Measurements from ENCODE around the gene CALM1. TPM values are rescaled to one million over a fixed set of nuclear protein-coding genes. Genes with fewer than 3 reads are reported as not detected.
"Not testable (repeated sequence)": the region's sequence is repeated elsewhere in the genome, so short reads cannot be mapped to it uniquely, and the experiment has no call there.

CALM1 gene
- total RNA-seq, 2 experiments from 2014 or later: 859 to 914 TPM

- peaks cover 1% of the 10 kb centered on the region for H3K36me3 Mint-ChIP-seq (ENCODE audit: low read depth)
- ChIA-PET CTCF (interaction anchor here (2.6 kb wide), 1 partner anchor 12 kb away, joined by 9 read pairs; no protein-coding TSS in a partner anchor), POLR2A (no interaction called here)
- peaks cover 27% of the 10 kb centered on the region for H3K4me1 Mint-ChIP-seq
- H3K27me3 Mint-ChIP-seq: no peaks in the 10 kb centered on the region
- H3K9me3 Mint-ChIP-seq: peaks cover 5% of the 10 kb centered on the region
- no peak overlapping the region for H3K4me3 Mint-ChIP-seq
- no peak for DNase-seq
- H3K27ac Mint-ChIP-seq: no peak overlapping the region
Measured at GRCh38 chr14:90387206-90387760, 9.5 kb upstream of the CALM1 start.

- H3K4me1 Mint-ChIP-seq: peaks cover 27% of the 10 kb centered on the region
- ChIA-PET CTCF (no interaction called here), POLR2A (no interaction called here)
- no peaks in the 10 kb centered on the region for H3K27me3 Mint-ChIP-seq
- no peak for DNase-seq
- H3K36me3 Mint-ChIP-seq (ENCODE audit: low read depth): peaks cover 1% of the 10 kb centered on the region
- peaks cover 5% of the 10 kb centered on the region for H3K9me3 Mint-ChIP-seq
- no peak overlapping the region for H3K27ac Mint-ChIP-seq
- H3K4me3 Mint-ChIP-seq: no peak overlapping the region
Measured at GRCh38 chr14:90388437-90388836, 8.4 kb upstream of the CALM1 start.

- Mint-ChIP-seq H3K27me3 (no peaks in the 10 kb centered on the region), H3K4me3 (no peak overlapping the region), H3K36me3 (ENCODE audit: low read depth) (peaks cover 1% of the 10 kb centered on the region), H3K4me1 (peaks cover 26% of the 10 kb centered on the region), H3K27ac (no peak overlapping the region), H3K9me3 (peaks cover 5% of the 10 kb centered on the region)
- CTCF ChIA-PET: no interaction called here
- DNase-seq: no peak
- POLR2A ChIA-PET: no interaction called here
Measured at GRCh38 chr14:90388982-90389381, 7.8 kb upstream of the CALM1 start.

GRCh38 chr14:90393966-90394365 is 2.9 kb upstream of the CALM1 start:
- POLR2A ChIA-PET: no interaction called here
- H3K27ac Mint-ChIP-seq: no peak overlapping the region
- CTCF ChIA-PET: no interaction called here
- peaks cover 8% of the 10 kb centered on the region for H3K36me3 Mint-ChIP-seq (ENCODE audit: low read depth)
- H3K9me3 Mint-ChIP-seq: peaks cover 5% of the 10 kb centered on the region
- no peak overlapping the region for H3K4me3 Mint-ChIP-seq
- DNase-seq: no peak
- peaks cover 7% of the 10 kb centered on the region for H3K4me1 Mint-ChIP-seq
- no peaks in the 10 kb centered on the region for H3K27me3 Mint-ChIP-seq

- H3K27me3 Mint-ChIP-seq: not testable (repeated sequence)
- H3K36me3 Mint-ChIP-seq (ENCODE audit: low read depth): peaks cover 15% of the 10 kb centered on the region
Measured at GRCh38 chr14:90394782-90395181, 2.0 kb upstream of the CALM1 start.

GRCh38 chr14:90397425-90398314 is 841 bp downstream of the CALM1 start:
- Mint-ChIP-seq H3K9me3 (no peaks in the 10 kb centered on the region), H3K27me3 (no peaks in the 10 kb centered on the region), H3K4me1 (peaks cover 38% of the 10 kb centered on the region), H3K4me3 (peak overlapping the region; percentile 83), H3K27ac (peak overlapping the region; percentile 92), H3K36me3 (ENCODE audit: low read depth) (peaks cover 43% of the 10 kb centered on the region)
- ChIA-PET CTCF (interaction anchor here (0.8 to 1.1 kb wide), 2 partner anchors 14 to 15 kb away, joined by 3 to 4 read pairs; no protein-coding TSS in a partner anchor), POLR2A (interaction anchor here (1.0 to 2.6 kb wide), 2 partner anchors 14 to 15 kb away, joined by 10 to 11 read pairs; no protein-coding TSS in a partner anchor)
- peak; percentile 82 for DNase-seq

More at GRCh38 chr14:90394782-90395181, 2.0 kb upstream of the CALM1 start:
- H3K4me1 Mint-ChIP-seq, CTCF ChIA-PET, H3K4me3 Mint-ChIP-seq, H3K9me3 Mint-ChIP-seq, DNase-seq, H3K27ac Mint-ChIP-seq, POLR2A ChIA-PET: not testable (repeated sequence)

GRCh38 chr14:90398315-90398839 is 1.5 kb downstream of the CALM1 start:
- Mint-ChIP-seq H3K9me3 (no peaks in the 10 kb centered on the region), H3K27ac (peak overlapping the region; percentile 99), H3K4me3 (peak overlapping the region; percentile 83), H3K4me1 (peaks cover 43% of the 10 kb centered on the region), H3K36me3 (ENCODE audit: low read depth) (peaks cover 50% of the 10 kb centered on the region), H3K27me3 (no peaks in the 10 kb centered on the region)
- peak; percentile 72 for DNase-seq
- ChIA-PET CTCF (interaction anchor here (2.3 to 2.4 kb wide), 2 partner anchors 10 to 15 kb away, joined by 17 to 26 read pairs; no protein-coding TSS in a partner anchor), POLR2A (no interaction called here)

- H3K36me3 Mint-ChIP-seq (ENCODE audit: low read depth): peaks cover 57% of the 10 kb centered on the region
- DNase-seq: no peak
- no peaks in the 10 kb centered on the region for H3K27me3 Mint-ChIP-seq
- no peaks in the 10 kb centered on the region for H3K9me3 Mint-ChIP-seq
- H3K4me3 Mint-ChIP-seq: peak overlapping the region; percentile 83
- ChIA-PET CTCF (interaction anchor here (0.8 to 2.4 kb wide), 12 partner anchors 8 to 360 kb away, joined by 3 to 26 read pairs (median 6); no protein-coding TSS in a partner anchor), POLR2A (no interaction called here)
- peaks cover 49% of the 10 kb centered on the region for H3K4me1 Mint-ChIP-seq
- H3K27ac Mint-ChIP-seq: peak overlapping the region; percentile 99
Measured at GRCh38 chr14:90398841-90399540, 2.2 kb downstream of the CALM1 start.

GRCh38 chr14:90399541-90400444 is 3.0 kb downstream of the CALM1 start:
- H3K4me3 Mint-ChIP-seq: peak overlapping the region; percentile 83
- H3K27ac Mint-ChIP-seq: peak overlapping the region; percentile 99
- peaks cover 52% of the 10 kb centered on the region for H3K4me1 Mint-ChIP-seq
- DNase-seq: peak; percentile 92
- no peaks in the 10 kb centered on the region for H3K27me3 Mint-ChIP-seq
- H3K9me3 Mint-ChIP-seq: no peaks in the 10 kb centered on the region
- ChIA-PET CTCF (interaction anchor here (0.5 to 2.4 kb wide), 24 partner anchors 9 to 435 kb away, joined by 3 to 26 read pairs (median 4); no protein-coding TSS in a partner anchor), POLR2A (interaction anchor here (0.5 kb wide), 1 partner anchor 30 kb away, joined by 3 read pairs; no protein-coding TSS in a partner anchor)
- peaks cover 64% of the 10 kb centered on the region for H3K36me3 Mint-ChIP-seq (ENCODE audit: low read depth)

- H3K4me3 Mint-ChIP-seq: peak overlapping the region; percentile 83
- peaks cover 76% of the 10 kb centered on the region for H3K36me3 Mint-ChIP-seq (ENCODE audit: low read depth)
- POLR2A ChIA-PET: interaction anchor here (0.7 kb wide), 2 partner anchors 18 to 23 kb away, joined by 3 to 5 read pairs; no protein-coding TSS in a partner anchor
- CTCF ChIA-PET: interaction anchor here (0.5 to 2.4 kb wide), 7 partner anchors 8 to 1237 kb away, joined by 3 to 17 read pairs (median 5); no protein-coding TSS in a partner anchor
- no peaks in the 10 kb centered on the region for H3K27me3 Mint-ChIP-seq
- H3K4me1 Mint-ChIP-seq: peaks cover 56% of the 10 kb centered on the region
- DNase-seq: no peak
- peak overlapping the region; percentile 81 for H3K27ac Mint-ChIP-seq
- H3K9me3 Mint-ChIP-seq: no peaks in the 10 kb centered on the region
Measured at GRCh38 chr14:90400904-90401561, 4.2 kb downstream of the CALM1 start.

GRCh38 chr14:90402016-90402415 is 5.2 kb downstream of the CALM1 start:
- Mint-ChIP-seq H3K36me3 (ENCODE audit: low read depth) (peaks cover 84% of the 10 kb centered on the region), H3K4me3 (peak overlapping the region; percentile 37), H3K9me3 (no peaks in the 10 kb centered on the region), H3K27me3 (no peaks in the 10 kb centered on the region), H3K4me1 (peaks cover 62% of the 10 kb centered on the region), H3K27ac (peak overlapping the region; percentile 81)
- ChIA-PET CTCF (interaction anchor here (1.2 to 1.6 kb wide), 3 partner anchors 18 to 357 kb away, joined by 3 to 4 read pairs (median 4); no protein-coding TSS in a partner anchor), POLR2A (interaction anchor here (0.7 kb wide), 1 partner anchor 22 kb away, joined by 5 read pairs; no protein-coding TSS in a partner anchor)
- peak; percentile 40 for DNase-seq

All from activated CD4-positive, alpha-beta T cell treated with anti-CD3 and anti-CD28 coated beads, Interleukin-2, amount 10 ng/mL, durations not matched to agents 7 days and 5 days (primary cell).